G401 (cell line): ENCODE results near the gene SLC17A2. TPM values are rescaled to one million over a fixed set of nuclear protein-coding genes. Genes with fewer than 3 reads are reported as not detected.
"Not testable (repeated sequence)": the region's sequence is repeated elsewhere in the genome, so short reads cannot be mapped to it uniquely, and the experiment has no call there.

Experiments used
- DNase-seq: peaks from one replicate; pipeline ENCODE4 v3.0.0-alpha.2; 2015; ENCODE audit warnings: low spot score
- in situ Hi-C: cut with HindIII; loops from 2 replicates; pipeline ENCODE4 v1.10.0; 2016; ENCODE audit warnings: low sequenced_read_pairs, mixed read lengths
- total RNA-seq: library from RNA; depleted of rRNA; stranded (reverse); fragments of >200 nt; shearing (Covaris generic); gene quantifications from 2 replicates; pipeline ENCODE4 v1.2.3, GENCODE V29; 2014

Gene SLC17A2
- total RNA-seq, 1 experiment from 2014 or later: not detected

DNA sequence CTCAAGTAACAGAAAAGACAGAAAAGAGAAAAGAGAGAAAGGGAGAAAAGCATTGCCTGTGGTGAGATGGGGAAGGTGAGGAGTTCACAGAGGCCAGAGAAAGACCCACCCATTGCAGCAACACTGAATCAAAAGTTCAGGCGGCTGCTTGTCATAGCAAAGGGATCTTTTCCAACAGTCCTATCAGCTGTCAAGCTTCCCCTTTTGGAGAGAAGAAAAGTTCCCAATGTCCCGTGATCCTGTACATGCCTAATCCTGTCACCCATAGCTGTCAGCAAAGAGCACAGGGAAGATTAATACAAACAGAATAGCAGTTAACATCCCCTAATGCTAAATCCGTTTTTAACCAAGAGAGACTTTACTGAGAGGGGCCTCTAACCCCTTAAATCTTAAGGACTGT, 23.2 kb upstream of the SLC17A2 start:
- in situ Hi-C loops: no loop called here
- no peak for DNase-seq

DNA sequence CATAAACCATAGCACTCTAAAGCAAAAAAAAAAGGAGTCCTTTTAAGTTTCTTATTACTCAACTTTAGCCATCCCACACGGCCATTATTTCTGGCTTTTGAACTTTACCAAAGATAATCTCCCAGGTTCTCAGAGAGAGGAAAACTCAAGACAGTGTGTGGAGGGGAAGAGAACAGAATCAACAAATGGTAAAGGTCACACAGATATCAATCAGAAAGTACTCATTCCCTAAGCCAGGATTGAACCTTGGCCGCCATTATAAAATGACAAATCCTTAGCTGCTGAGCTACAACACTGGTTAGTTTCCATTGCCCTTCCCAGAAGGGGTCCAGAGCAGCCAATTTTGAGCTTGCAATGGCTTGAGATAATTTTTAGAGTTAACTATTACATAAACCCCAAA, 22.0 kb upstream of the SLC17A2 start:
- DNase-seq: no peak
- in situ Hi-C loops: no loop called here

DNA sequence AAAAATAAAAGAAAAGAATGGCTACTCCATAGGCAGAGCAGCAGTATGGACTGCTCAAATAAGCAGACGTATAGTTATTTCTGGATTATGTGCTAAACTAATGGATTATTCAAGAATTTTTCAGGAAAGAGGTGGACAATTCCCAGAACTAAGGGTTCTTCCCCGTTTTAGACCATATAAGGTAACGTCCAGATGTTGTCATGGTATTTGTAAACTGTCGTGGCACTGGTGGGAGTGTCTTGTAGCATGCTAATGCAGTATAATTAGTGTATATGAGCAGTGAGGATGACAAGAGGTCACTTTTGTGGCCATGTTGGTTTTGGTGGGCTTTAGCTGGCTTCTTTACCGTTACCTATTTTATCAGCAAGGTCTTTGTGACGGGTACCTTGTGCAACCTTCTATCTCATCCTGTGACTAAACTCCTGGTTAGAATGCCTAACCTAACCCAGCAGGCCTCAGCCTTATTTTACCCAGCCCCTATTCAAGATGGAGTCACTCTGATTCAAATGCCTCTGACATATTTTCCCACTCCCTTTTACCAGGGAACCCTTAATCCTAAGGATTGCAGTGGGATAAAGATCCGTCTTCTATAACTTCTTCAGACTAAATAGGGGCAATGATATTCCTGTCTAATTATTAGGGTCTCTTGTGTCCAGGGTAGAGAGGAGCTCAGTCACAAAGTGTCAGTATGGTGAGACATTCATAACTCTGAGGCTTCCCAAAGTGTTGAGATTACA, 21.0 kb upstream of the SLC17A2 start:
- in situ Hi-C loops: no loop called here
- no peak for DNase-seq

DNA sequence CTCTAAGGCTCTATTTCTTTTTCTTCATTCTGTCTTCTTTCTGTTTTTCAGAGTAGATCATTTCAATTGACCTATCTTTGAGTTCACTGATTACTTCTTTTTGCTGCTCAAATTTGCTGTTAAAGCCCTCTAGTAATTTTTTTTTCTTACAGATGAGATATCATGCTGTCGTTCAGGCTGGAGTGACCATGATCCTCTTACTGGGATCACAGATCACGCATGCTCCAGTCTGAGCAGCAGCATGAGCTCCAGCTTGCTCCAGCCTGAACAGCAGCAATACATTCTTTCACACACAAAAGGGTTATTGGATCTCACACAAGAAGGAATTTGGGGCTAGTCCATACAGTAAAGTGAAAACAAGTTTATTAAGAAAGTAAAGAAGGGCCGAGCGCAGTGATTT, 19.8 kb upstream of the SLC17A2 start:
- DNase-seq: no peak
- in situ Hi-C loops: no loop called here

DNA sequence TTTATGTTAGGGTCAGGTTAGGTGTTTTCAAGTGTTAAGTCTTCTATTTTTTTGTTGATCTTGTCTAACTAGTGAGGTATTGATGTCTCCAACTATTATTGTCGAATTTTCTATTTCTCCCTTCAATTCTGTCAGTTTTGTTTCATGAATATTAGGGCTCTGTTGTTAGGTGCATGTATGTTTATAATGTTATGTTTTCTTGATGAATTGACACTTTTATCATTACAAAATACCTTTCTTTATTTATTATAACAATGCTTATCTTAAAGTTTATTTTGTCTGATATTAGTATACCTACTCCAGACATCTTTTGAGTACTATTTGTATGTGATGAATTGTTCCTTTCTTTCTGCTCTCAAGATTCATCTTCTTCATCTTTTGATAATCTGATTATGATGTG, 19.2 kb upstream of the SLC17A2 start:
- no peak for DNase-seq
- in situ Hi-C loops: no loop called here

DNA sequence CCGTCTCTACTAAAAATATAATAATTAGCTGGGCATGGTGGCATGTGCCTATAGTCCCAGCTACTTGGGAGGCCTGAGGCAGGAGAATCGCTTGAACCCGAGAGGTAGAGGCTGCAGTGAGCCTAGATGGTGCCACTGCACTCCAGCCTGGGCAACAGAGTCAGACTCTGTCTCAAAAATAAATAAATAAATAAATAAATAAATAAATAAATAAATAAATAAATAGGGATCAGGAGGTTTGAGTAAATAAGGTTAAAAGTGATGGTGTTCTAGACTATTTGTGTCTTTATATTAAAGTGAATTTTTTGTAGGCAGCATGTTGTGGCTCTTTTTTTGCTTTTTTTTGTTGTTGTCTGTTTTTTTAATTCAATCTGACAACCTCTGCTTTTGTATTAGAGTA, 17.0 kb upstream of the SLC17A2 start:
- DNase-seq, in situ Hi-C loops: not testable (repeated sequence)

DNA sequence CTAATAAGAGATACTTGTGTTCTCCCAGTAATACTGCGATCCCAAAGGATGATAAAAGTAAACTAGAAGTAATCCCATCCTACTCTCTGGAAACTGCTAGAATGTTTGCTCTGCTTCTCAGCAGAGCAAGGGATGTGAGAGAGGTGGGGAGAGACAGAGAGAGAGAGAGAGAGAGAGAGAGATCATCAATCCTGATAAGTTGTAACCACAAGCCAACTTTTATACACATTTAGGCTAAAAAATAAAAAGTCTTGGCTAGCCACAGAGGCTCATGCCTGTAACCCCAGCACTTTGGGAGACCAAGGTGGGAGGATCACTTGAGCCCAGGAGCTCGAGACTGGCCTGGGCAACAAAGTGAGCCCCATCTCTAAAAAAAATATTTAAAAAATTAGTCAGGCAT, 16.1 kb upstream of the SLC17A2 start:
- in situ Hi-C loops: no loop called here
- no peak for DNase-seq

DNA sequence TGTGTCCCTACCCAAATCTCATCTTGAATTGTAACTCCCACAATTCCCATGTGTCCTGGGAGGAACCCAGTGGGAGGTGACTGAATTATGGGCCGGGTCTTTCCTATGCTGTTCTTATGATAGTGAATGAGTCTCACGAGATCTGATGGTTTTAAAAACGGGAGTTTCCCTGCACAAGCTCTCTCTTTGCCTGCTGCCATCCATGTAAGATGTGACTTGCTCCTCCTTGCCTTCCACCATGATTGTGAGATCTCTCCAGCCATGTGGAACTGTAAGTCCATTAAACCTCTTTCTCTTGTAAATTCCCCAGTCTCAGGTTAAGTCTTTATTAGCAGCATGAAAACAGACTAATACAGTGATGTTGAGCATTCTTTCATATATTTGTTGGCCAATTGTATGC, 15.2 kb upstream of the SLC17A2 start:
- in situ Hi-C loops: not testable (repeated sequence)

DNA sequence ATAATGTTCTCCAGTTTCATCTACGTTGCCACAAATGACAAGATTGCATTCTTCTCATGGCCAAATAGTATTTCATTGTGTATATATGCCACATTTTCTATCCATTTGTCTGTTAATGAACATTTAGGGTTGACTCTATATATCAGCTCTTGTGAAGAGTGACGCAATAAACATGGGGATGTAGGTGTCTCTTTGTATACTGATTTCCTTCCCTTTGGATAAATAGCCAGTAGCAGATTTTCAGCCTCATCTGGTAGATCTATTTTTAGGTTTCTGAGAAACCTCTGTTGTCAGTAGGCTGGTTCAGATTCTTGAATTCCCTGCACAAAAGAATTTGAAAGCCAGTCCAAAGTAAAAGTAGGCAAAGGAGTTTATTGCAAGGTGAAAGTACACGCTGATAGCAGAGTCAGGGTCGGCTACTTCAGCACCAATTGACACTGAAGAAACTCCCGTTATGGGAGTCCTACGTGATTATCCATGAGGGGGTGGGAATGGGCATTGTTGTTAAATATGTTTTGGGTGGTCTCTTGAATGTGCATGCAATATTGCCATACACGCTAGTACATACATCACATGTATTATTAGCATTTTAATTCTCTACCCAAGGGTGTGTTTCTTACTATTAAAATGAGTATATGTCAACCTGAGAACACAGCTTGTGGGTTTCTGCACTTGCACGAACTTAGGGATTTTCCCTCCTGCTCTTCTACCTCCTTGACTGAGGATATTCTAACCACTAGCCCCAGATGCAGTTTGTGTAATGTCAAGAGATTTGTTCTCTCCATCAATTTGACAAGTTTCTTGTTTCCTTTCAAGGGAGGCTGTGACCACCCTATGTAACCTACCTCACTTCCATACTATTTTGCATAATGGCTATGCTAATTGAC, 14.4 kb upstream of the SLC17A2 start:
- in situ Hi-C loops: no loop called here
- no peak for DNase-seq

More for the DNA sequence above, 15.2 kb upstream of the SLC17A2 start:
- not testable (repeated sequence) for DNase-seq

DNA sequence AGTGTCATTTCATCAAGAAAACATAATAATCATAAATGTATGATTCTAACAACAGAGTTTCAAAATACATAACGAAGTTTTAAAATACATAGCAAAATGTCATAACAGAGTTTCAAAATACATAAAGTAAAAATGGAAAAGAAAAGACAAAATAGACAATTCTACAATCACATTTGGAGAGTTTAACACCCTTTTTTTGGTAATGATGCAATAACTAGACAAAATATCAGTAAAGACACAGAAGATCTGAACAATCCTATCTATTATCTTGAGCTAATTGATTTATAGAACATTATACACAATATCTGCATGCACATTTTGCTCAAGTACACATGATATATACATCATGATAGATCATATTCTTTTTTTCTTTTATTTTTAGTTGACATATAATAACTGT, 13.4 kb upstream of the SLC17A2 start:
- in situ Hi-C loops: no loop called here
- no peak for DNase-seq

DNA sequence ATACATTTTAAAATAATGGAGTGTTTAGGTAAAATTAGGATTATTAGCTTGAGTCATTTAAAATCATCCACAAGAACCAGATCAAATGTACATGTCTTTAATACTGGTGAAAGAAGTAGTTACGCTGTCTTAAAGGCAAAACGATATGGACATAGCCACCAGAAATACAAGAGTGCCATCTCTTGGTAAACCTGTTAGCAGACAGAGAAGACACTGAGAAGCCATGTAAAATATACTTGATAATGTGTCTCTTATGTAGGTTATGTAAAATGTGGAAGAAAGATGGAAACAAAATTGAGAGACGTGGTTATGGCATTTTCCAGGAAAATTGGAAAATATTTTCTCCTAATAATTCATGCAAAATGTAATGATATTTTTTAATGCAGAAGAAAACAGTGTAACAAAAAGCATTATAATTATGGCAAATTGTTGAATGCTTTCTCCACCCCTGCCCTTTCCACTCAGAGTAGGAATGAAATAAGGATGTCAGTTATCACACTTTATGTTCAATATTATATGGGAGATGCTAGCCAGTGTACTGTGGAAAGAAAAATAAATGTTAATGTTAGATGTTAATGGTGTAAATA, 12.2 kb upstream of the SLC17A2 start:
- DNase-seq: peak; percentile 25
- in situ Hi-C loops: no loop called here

DNA sequence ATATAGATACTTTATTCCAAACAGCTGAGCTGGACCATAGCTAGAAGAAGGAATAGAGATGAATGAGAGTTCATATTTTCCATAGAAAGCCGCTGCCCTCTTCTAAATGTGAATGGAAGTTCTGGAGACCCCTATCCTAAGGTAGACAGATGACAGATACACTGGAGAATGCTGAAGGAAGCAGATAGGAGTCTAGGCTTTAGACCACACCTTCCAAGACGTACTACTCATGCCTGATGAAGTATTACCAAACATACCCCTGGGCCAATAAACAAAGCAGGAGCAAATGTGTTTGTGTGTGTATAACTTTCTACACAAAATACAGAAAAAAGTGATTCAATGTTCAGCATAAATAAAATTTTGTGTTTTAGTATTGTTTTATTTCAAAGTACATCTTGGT, 9.1 kb upstream of the SLC17A2 start:
- no peak for DNase-seq
- in situ Hi-C loops: no loop called here

DNA sequence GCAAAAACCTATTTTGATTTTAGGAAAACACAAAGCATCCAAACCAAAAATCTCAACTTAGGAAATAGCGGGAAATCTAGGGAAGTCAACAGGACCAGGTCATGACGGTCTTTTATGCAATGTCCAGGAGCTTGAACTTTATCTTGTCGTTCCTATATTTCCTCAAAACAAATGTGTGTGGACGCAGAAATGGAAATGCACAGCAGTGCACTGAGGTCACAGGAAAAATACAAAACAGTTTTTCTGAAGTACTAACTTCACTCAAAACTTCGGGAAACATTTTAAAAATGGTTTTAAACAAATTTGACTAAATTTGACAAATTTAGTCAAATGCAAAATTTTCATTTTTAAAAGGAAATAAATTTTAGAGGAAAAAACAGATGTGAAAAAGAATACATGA, 5.5 kb upstream of the SLC17A2 start:
- no peak for DNase-seq
- in situ Hi-C loops: no loop called here

DNA sequence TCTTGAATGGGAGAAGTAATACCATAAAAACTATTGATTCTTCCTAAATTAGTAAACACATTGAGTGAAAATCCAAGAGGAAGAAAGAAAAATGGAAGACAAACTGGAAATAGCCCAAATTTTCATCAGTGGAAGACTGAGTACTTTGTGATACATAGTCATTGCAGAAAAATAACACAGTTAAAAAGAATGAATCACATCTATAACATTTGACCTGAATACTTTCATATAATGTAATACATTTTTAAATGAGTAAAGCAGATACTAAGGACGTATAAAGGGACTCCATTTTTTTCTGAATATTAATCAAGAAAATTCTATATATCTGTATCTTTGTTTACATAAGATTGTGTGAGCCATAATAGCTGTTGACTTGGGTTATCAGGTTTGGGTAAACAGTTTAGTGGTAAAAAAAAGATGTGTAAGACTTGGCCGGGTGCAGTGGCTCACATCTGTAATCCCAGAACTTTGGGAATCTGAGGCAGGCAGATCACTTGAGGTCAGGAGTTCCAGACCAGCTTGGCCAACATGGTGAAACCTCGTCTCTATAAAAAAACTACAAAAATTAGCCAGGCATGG, 4.3 kb upstream of the SLC17A2 start:
- in situ Hi-C loops: no loop called here
- no peak for DNase-seq

DNA sequence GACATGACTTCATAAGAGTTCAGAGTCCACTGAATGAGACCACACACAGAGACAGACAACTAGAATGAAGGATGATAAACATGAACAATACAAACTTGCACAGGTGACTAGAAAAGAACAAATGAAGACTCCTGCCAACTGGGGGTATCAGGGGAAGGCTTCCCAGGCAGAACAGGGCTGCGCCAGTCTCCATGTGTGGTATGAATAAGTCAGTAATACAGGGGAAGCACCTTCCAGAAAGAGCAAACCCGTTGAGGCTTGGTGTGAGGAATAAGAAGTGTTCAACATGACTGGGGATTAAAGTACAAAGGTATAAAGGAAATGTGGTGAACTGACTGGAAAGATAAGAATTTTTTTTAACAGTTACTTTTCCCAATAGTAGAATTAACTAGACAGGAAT, 3.7 kb upstream of the SLC17A2 start:
- in situ Hi-C loops: no loop called here
- no peak for DNase-seq

DNA sequence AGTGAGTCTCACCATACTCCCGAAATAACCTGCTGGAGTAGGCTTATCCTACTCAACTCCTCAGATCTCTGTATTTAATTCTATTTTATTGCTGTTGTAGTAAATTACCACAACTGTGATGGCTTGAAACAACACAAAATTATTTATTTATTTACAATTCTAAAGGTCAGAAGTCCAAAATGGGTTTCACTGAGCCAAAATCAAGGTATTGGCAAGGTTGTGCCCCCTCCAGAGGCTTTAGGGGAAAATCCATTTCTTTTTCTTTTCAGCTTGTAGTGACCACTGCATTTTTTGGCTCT, 869 bp upstream of the SLC17A2 start:
- in situ Hi-C loops: no loop called here
- DNase-seq: no peak

DNA sequence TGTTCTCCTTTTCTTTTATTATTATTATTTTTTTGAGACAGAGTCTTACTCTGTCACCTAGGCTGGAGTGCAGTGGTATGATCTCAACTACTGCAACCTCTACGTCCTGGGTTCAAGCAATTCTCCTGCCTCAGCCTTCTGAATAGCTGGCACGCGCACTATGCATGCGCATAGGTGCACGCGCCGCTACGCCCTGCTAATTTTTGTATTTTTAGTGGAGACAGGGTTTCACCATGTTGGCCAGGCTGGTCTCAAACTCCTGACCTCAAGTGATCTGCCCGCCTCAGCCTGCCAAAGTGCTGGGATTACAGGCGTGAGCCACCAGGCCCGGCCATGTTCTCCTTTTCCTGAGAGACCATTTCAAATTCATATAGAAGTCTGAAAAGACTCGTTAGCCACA, 706 bp downstream of the SLC17A2 start:
- in situ Hi-C loops, DNase-seq: not testable (repeated sequence)

DNA sequence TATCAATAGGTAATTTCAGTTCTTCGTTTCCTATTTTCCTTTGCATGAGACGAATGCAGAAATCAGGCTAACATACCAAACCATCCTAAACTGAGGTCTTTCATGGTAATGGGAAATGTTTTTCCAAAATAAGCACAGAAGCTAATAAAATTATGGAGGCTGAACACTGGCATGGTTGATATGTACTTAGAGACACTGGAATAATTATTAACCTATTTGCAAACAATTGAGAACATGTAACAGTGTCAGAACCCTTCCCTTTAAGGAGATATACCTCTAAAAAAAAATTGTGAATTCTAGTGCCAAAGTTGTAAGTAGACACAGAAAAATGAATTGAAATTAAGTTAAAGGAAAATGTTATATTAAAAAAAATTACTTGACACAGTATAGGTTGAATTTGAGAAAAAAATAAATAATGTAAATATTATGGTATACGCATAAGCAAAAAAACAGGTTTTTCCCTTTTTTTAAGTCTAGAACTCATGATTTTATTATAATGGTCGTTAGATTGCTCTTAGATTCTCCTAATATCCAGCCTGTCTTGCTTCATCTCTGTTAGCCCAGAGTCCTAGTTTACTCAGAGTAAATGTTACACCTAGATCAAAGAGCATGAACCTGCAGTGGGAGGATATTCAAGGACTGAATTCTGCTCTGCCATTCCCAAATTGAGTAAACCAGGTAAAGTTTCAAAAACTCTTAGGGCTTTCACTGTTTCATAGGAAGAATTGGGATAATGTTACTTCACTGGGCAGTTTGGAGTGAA, 1.7 kb downstream of the SLC17A2 start:
- in situ Hi-C loops: no loop called here

DNA sequence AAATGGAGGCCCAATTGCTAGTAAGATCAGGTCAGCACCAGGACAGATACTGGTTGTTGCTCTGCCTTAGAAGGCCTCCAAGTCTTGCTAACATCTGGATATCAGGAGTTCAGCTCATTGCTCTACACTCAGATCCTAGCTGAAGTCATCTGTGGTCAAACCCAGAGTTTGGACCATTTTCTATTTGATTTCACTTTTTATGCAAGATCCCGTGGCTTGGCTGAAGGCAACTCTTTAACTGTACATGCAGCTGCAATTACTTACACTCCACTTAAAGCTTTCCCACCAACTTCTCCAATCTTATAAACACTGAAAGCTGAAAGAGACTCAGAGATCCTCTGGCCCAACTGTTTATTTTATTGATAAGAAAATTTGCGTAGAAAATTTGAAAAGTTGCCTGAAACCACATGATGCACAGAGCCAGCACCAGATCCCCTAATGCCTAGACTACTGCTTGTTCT, 2.7 kb downstream of the SLC17A2 start:
- no peak for DNase-seq
- in situ Hi-C loops: no loop called here

More for the DNA sequence above, 1.7 kb downstream of the SLC17A2 start:
- no peak for DNase-seq
